PC-3 (cell line): ENCODE measurements around the gene LEP.

ENCODE experiments used
- CTCF ChIP-seq: fragments of 300-600 bp; sonication (generic); conservative IDR thresholded peaks from 2 replicates; pipeline ENCODE4 v1.5.1; 2017; ENCODE audit warnings: antibody characterized with exemption, low read depth, mild to moderate bottlenecking, low read length
- EZH2 ChIP-seq: fragments of 300-600 bp; sonication (generic); IDR thresholded peaks from one replicate; pipeline ENCODE4 v1.6.1; 2017; ENCODE audit warnings: antibody characterized with exemption, mild to moderate bottlenecking, low read length; ENCODE audit not compliant: unreplicated experiment
- EZH2phosphoT487 ChIP-seq: fragments of 300-600 bp; sonication (generic); IDR thresholded peaks from 2 replicates; pipeline ENCODE4 v1.6.1; 2018; ENCODE audit warnings: mild to moderate bottlenecking, antibody characterized with exemption, low read length, borderline replicate concordance

- TF ChIP-seq EZH2 (no peak), CTCF (no peak), EZH2phosphoT487 (no peak)
Observed at GRCh38 chr7:128215281-128215680, 25.8 kb upstream of the LEP start.
